ENCODE measurements around the gene CYYR1. TPM values are rescaled to one million over a fixed set of nuclear protein-coding genes. Genes with fewer than 3 reads are reported as not detected.

The CYYR1 gene
- total RNA-seq, 1 donor from 2014 or later = 3.7 TPM

- no peak for TF ChIP-seq CTCF (conservative IDR thresholded peaks at IDR 0.05; ENCODE audit: low read depth, low read length)
- no peak overlapping the region for H3K4me3 ChIP-seq (ENCODE audit: low read depth, low read length)
- no peak for DNase-seq (ENCODE audit: low read depth)
Observed at GRCh38 chr21:26487981-26488480, 85.1 kb downstream of the CYYR1 start.

GRCh38 chr21:26473471-26473870 is 99.6 kb downstream of the CYYR1 start:
- no peak for DNase-seq (ENCODE audit: low read depth)
- H3K4me3 ChIP-seq (ENCODE audit: low read depth, low read length) = no peak overlapping the region
- no peak for TF ChIP-seq CTCF (conservative IDR thresholded peaks at IDR 0.05; ENCODE audit: low read depth, low read length)

GRCh38 chr21:26471099-26471471 is 102.0 kb downstream of the CYYR1 start:
- DNase-seq (ENCODE audit: low read depth) = no peak
- TF ChIP-seq CTCF (conservative IDR thresholded peaks at IDR 0.05; ENCODE audit: low read depth, low read length) = no peak
- H3K4me3 ChIP-seq (ENCODE audit: low read depth, low read length) = no peak overlapping the region

GRCh38 chr21:26470351-26471098 is 102.6 kb downstream of the CYYR1 start:
- no peak overlapping the region for H3K4me3 ChIP-seq (ENCODE audit: low read depth, low read length)
- TF ChIP-seq CTCF (conservative IDR thresholded peaks at IDR 0.05; ENCODE audit: low read depth, low read length) = no peak
- DNase-seq (ENCODE audit: low read depth) = no peak

- no peak for TF ChIP-seq CTCF (conservative IDR thresholded peaks at IDR 0.05; ENCODE audit: low read depth, low read length)
- DNase-seq (ENCODE audit: low read depth) = peak; percentile 69
- no peak overlapping the region for H3K4me3 ChIP-seq (ENCODE audit: low read depth, low read length)
Observed at GRCh38 chr21:26469789-26470188, 103.3 kb downstream of the CYYR1 start.

GRCh38 chr21:26465916-26466315 is 107.2 kb downstream of the CYYR1 start:
- no peak for DNase-seq (ENCODE audit: low read depth)
- no peak for TF ChIP-seq CTCF (conservative IDR thresholded peaks at IDR 0.05; ENCODE audit: low read depth, low read length)
- no peak overlapping the region for H3K4me3 ChIP-seq (ENCODE audit: low read depth, low read length)

- no peak overlapping the region for H3K4me3 ChIP-seq (ENCODE audit: low read depth, low read length)
- no peak for DNase-seq (ENCODE audit: low read depth)
- no peak for TF ChIP-seq CTCF (conservative IDR thresholded peaks at IDR 0.05; ENCODE audit: low read depth, low read length)
Observed at GRCh38 chr21:26461500-26461899, 111.6 kb downstream of the CYYR1 start.

Measured in epithelial cell of proximal tubule (primary cell).